ENCODE measurements around the gene IFFO2.

IFFO2 gene

GRCh38 chr1:18890706-18891425 lies 65.6 kb downstream of the IFFO2 start:
- DNase-seq: no peak

- no peak for DNase-seq
Observed at GRCh38 chr1:18886003-18886335, 70.5 kb downstream of the IFFO2 start.

- DNase-seq: no peak
Observed at GRCh38 chr1:18885311-18886002, 71.0 kb downstream of the IFFO2 start.

- no peak for DNase-seq
Observed at GRCh38 chr1:18884727-18885126, 71.7 kb downstream of the IFFO2 start.

GRCh38 chr1:18884419-18884717 lies 72.1 kb downstream of the IFFO2 start:
- DNase-seq: no peak

GRCh38 chr1:18883636-18884418 lies 72.6 kb downstream of the IFFO2 start:
- peak; percentile 69 for DNase-seq

- no peak for DNase-seq
Observed at GRCh38 chr1:18883079-18883478, 73.4 kb downstream of the IFFO2 start.

- DNase-seq: no peak
Observed at GRCh38 chr1:18882486-18882885, 74.0 kb downstream of the IFFO2 start.

GRCh38 chr1:18881642-18882431 lies 74.6 kb downstream of the IFFO2 start:
- no peak for DNase-seq

- no peak for DNase-seq
Observed at GRCh38 chr1:18881164-18881563, 75.3 kb downstream of the IFFO2 start.

GRCh38 chr1:18880585-18880984 lies 75.9 kb downstream of the IFFO2 start:
- DNase-seq: no peak

GRCh38 chr1:18879791-18880309 lies 76.6 kb downstream of the IFFO2 start:
- no peak for DNase-seq

- DNase-seq: no peak
Observed at GRCh38 chr1:18879215-18879790, 77.2 kb downstream of the IFFO2 start.

GRCh38 chr1:18878538-18879214 lies 77.8 kb downstream of the IFFO2 start:
- no peak for DNase-seq

- DNase-seq: no peak
Observed at GRCh38 chr1:18877282-18877681, 79.2 kb downstream of the IFFO2 start.

- DNase-seq: no peak
Observed at GRCh38 chr1:18876210-18876609, 80.3 kb downstream of the IFFO2 start.

- no peak for DNase-seq
Observed at GRCh38 chr1:18875796-18876128, 80.7 kb downstream of the IFFO2 start.

GRCh38 chr1:18875107-18875795 lies 81.2 kb downstream of the IFFO2 start:
- DNase-seq: peak; percentile 57

- no peak for DNase-seq
Observed at GRCh38 chr1:18874600-18874999, 81.9 kb downstream of the IFFO2 start.

- DNase-seq: no peak
Observed at GRCh38 chr1:18874036-18874435, 82.4 kb downstream of the IFFO2 start.

GRCh38 chr1:18872071-18872611 lies 84.3 kb downstream of the IFFO2 start:
- no peak for DNase-seq
